ENCODE measurements around the gene NRG2.

DNA sequence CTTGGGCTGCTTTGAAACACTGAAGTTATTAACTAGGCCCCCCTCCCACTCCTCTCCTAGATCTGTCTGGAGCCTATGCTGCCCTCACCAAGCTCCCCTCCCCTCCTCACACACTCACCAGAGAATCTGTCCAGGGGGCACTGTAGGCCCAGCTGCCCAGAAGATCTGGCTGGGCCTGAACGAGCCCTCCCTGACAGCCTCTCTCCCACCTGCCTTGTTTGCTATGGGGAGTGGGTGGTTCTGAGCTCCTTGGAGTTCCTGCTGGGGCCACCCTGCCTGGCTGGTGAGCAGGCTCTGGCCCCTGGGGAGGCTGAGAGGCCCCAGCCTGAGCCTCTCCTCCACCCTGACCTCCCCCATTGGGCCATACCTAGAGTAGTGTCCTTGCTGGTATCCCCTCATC, 172.4 kb downstream of the NRG2 start:
- no peak for TF ChIP-seq CTCF (conservative IDR thresholded peaks at IDR 0.05; ENCODE audit: low read depth, low read length)
- no peak for TF ChIP-seq EZH2 (IDR thresholded peaks at IDR 0.05; ENCODE audit: low read length, unreplicated experiment)
- TF ChIP-seq EZH2phosphoT487 (IDR thresholded peaks at IDR 0.05; ENCODE audit: borderline replicate concordance, low read length), result no peak

Data from PC-3 (cell line).